ENCODE measurements around the gene WDR18. TPM values are rescaled to one million over a fixed set of nuclear protein-coding genes. Genes with fewer than 3 reads are reported as not detected.

WDR18 gene
- total RNA-seq, 1 donor from 2014 or later: 19.4 TPM

GRCh38 chr19:1009041-1009980, 25.2 kb downstream of the WDR18 start:
- intact Hi-C loops (cut with micrococcal nuclease): no loop called here
- TF ChIP-seq CTCF (IDR thresholded peaks at IDR 0.05; ENCODE audit: borderline replicate concordance): no peak
- H3K27ac ChIP-seq (replicated peaks): no peak overlapping the region
- H3K4me1 ChIP-seq: peaks cover 16% of the 10 kb centered on the region
- no peak overlapping the region for H3K4me3 ChIP-seq
- no peaks in the 10 kb centered on the region for H3K27me3 ChIP-seq (ENCODE audit: low read depth)
- no peak for DNase-seq
- H3K9me3 ChIP-seq (replicated peaks): no peaks in the 10 kb centered on the region
- H3K36me3 ChIP-seq: peaks cover 55% of the 10 kb centered on the region

DNA sequence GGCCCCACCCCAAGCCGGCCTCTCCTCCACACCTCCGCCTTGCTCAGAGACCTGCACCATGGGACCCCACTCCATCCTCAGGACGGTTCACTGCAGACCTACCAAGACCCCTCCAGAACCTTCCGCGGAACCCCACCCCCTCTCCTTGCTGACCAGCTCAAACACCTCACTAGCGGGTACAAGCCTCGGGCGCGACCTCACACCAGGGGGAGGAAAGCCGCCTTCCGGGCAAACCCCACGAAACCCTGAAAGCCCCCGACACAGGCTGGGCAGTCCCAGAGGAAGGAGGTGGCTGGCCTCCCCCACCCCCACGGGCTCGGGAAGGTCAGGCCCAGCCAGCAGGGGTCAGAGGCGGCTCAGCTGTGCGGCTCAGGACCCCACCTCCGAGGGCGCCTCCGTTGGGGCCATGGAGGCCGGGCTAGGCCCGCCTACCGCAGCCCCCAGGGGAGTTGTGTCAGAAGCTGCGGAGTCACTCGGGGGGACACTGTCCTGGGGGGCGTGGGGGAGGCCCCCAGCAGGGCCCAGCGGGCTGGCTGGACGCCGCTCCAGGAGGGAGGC, 25.9 kb downstream of the WDR18 start:
- intact Hi-C loops (cut with micrococcal nuclease): no loop called here

DNA sequence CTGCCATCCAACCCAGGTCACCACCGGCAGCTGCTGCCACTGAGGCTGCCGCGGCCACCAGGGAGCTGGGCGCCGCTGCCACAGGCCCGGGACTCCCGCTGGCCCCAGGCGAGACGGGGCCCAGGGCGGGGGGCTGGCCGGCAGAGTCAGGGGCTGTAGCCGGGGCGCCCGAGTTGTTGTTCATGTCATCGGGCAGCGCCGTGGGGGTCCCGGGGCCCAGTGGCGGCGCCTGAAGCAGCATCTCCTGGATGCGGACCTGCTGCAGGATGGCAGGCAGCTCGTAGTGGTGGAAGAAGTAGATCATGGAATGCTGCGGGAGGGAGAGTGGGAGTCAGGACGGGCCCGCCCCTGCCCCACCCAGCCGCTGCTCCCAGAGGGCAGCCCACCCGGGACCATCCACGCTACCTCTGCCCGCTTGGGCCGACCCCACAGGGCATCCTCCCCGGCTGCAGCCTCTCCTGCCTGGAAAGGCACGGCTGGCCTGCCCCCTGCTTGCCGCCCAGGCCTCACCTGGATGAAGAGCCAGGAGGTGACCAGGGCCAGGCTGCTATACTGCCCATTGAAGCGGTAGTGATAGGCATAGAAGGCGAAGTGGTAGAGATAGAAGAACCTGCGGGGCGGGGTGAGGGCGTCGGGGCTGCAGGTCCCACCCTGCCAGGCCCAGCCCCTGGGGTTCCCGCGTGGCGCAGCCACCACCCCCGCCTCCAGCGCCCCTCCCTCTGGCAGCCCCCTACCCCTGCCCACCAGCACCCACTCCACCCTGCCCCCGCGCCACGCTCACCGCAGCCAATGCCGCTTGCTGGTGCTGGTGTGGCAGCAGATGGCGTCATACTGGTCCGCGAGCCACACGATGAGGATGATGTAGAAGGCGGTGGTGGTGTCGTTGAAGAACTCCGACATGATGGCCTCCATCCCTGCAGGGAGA, 26.7 kb downstream of the WDR18 start:
- H3K9me3 ChIP-seq (replicated peaks): no peaks in the 10 kb centered on the region
- peaks cover 56% of the 10 kb centered on the region for H3K36me3 ChIP-seq
- H3K4me3 ChIP-seq: no peak overlapping the region
- intact Hi-C loops (cut with micrococcal nuclease): no loop called here
- no peak for TF ChIP-seq CTCF (IDR thresholded peaks at IDR 0.05; ENCODE audit: borderline replicate concordance)
- DNase-seq: no peak
- H3K4me1 ChIP-seq: peaks cover 31% of the 10 kb centered on the region
- H3K27me3 ChIP-seq (ENCODE audit: low read depth): no peaks in the 10 kb centered on the region
- H3K27ac ChIP-seq (replicated peaks): no peak overlapping the region

More for the DNA sequence above, 25.9 kb downstream of the WDR18 start:
- Histone ChIP-seq H3K36me3 (peaks cover 56% of the 10 kb centered on the region), H3K27ac (replicated peaks) (no peak overlapping the region), H3K4me3 (no peak overlapping the region), H3K9me3 (replicated peaks) (no peaks in the 10 kb centered on the region), H3K4me1 (peaks cover 23% of the 10 kb centered on the region), H3K27me3 (ENCODE audit: low read depth) (no peaks in the 10 kb centered on the region)
- no peak for DNase-seq
- TF ChIP-seq CTCF (IDR thresholded peaks at IDR 0.05; ENCODE audit: borderline replicate concordance): no peak

GRCh38 chr19:1011831-1012333, 27.7 kb downstream of the WDR18 start:
- no peaks in the 10 kb centered on the region for H3K9me3 ChIP-seq (replicated peaks)
- DNase-seq: no peak
- peaks cover 41% of the 10 kb centered on the region for H3K4me1 ChIP-seq
- H3K36me3 ChIP-seq: peaks cover 56% of the 10 kb centered on the region
- no peak overlapping the region for H3K27ac ChIP-seq (replicated peaks)
- H3K27me3 ChIP-seq (ENCODE audit: low read depth): no peaks in the 10 kb centered on the region
- no peak for TF ChIP-seq CTCF (IDR thresholded peaks at IDR 0.05; ENCODE audit: borderline replicate concordance)
- H3K4me3 ChIP-seq: no peak overlapping the region
- intact Hi-C loops (cut with micrococcal nuclease): no loop called here

DNA sequence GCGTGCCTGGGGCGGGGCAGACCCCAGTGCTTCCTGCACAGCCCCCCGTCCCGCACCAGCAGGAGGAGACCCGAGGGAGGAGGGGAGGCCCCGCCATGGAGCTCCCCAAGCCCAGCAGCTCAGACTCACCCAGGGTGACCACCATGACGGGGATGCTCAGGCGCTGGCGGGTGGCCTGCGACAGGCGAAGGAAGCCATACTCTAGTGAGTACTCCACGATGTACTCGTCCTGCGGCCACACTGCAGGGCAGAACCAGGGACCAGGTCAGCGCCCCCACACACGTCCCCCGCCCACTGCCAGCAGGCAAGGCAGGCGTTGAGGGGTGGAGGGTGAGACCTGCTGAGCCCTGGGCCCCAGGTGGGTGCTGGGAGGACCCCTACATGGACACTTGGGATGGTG, 28.2 kb downstream of the WDR18 start:
- Histone ChIP-seq H3K4me3 (no peak overlapping the region), H3K9me3 (replicated peaks) (no peaks in the 10 kb centered on the region), H3K36me3 (peaks cover 56% of the 10 kb centered on the region), H3K27ac (replicated peaks) (no peak overlapping the region), H3K27me3 (ENCODE audit: low read depth) (no peaks in the 10 kb centered on the region), H3K4me1 (peaks cover 46% of the 10 kb centered on the region)
- TF ChIP-seq CTCF (IDR thresholded peaks at IDR 0.05; ENCODE audit: borderline replicate concordance): no peak
- intact Hi-C loops (cut with micrococcal nuclease): no loop called here
- DNase-seq: peak; percentile 15
